NCI-H146 (cell line): Measurements from ENCODE around the gene NLRP9.
A peak's percentile ranks its signal among the peaks of the same experiment; 100 is the strongest.

ENCODE experiments used
- DNase-seq: peaks from one replicate; lab custom pipeline; 2025; lab: John Stamatoyannopoulos, UW

Gene NLRP9

DNA sequence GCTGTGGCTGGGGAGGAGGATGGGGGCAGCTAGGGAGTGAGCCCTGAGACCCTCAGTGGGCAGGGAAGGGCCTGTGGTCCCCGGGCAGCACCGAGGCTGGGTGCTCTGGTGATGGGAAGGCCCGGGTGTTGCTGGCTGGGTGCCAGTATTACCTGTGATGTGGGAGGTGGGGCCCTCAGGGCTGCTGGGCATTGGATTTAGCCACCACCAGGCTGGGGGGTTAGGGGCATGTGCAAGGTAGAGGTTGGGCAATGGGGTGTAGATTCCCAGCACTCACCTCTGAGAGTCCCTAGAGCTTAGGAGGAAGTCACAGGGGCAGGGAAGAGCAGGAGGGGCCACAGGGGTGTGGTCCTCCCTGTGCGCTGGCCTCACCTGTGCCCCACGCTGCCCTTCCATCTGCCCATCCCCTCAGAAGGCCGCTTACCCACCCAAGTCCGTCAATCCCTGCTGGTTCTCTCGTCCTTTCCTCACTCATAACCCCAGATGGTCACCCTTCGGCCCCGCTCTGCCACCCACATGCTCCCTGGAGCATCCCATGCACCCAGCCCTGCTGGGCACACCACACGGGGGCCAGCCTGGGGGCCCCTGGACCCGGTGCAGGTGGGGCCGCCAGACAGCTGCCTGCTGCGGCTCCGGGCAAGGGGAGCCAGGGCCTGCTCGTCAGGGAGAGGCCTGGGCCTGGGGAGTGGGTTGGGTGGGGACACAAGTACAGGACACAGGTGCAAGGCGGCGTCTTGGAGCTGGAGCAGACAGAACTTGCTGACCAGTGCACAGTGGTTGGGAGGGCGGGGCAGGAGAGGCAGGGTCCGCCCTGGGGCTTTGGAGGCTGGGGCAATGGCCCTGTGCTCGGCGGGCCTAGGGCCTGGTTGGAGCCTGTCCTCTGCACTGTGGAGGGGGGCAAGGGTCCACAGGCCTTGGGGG lies 50.7 kb downstream of the NLRP9 start:
- no peak for DNase-seq

DNA sequence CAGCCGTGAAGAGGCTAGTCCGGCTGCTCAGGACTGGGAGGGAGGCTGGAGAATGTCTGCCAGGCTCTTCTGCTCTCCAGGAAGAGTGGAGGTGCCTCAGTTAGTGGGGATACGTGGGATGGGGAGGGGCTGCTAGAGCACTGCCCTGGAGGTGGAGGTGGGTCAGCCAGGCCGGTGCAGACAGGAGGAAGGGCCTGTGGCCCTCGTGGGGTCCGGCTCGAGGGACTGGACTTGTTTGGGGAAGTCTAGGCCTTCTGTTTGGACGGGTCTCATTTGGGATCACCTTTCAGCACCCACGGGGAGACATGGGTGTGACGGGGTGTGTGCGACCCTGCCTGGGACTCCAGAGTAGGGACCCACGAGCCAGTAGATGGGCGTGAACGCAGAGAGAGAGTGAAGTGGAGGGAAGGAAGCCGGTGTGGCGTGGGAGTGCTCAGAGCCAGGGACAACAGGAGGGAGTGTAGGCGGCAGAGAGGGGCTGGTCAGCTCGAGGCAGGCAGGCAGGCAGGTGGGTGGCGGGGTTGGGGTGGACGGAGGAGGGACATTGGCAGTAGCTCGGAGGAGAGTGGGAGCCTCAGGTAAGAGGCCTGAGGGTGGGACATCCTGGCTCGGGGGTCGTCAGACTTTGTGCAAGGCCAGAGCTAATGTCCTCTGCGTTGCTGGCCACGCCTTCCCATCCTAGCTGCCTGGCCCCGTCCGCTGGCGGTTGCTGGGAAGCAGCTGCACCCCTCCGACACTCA lies 51.7 kb downstream of the NLRP9 start:
- no peak for DNase-seq

DNA sequence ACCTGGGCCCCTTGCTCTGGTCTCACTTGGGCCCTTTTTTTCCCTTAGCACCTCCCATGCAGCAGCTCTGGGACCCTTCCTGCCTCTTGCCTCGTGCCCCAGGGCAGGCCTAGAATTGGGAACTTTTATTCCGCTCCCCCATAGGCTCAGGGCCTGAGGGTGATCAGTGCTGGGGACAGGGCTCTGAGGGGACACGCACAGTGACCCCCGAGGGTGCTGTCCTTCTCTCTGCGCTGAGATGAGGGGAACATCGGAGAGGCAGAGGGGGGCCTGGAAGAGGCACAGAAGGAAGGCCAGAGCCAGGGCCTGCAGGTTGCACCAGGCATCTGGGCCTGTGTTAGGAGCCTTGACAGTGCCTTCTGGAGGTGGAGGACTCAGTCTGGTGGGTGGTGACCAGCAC lies 52.4 kb downstream of the NLRP9 start:
- DNase-seq: no peak

DNA sequence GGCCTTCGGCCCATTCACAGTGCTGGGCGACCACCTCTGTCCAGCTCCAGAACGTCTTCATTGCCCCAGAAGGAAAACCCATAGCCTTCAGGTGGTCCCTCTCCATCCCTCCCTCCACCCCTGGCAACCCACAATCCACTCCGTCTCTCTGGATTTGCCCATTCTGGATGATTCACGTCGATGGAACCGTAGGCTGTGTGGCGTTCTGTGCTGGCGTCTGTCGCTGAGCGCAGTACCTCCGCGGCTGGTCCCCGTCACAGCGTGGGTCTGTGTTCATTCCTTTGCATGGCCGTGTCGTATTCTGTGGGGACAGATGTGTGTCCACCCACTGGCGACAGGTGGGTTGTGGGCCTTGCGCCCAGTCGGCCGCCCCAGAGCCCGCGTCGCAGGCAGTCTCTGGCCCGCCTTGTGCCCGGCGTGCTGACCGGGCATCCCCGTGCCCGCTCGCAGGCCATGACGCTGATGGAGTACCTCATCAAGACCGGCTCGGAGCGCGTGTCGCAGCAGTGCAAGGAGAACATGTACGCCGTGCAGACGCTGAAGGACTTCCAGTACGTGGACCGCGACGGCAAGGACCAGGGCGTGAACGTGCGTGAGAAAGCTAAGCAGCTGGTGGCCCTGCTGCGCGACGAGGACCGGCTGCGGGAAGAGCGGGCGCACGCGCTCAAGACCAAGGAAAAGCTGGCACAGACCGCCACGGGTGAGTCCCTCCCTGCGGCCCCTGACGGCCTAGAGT lies 53.1 kb downstream of the NLRP9 start:
- no peak for DNase-seq

DNA sequence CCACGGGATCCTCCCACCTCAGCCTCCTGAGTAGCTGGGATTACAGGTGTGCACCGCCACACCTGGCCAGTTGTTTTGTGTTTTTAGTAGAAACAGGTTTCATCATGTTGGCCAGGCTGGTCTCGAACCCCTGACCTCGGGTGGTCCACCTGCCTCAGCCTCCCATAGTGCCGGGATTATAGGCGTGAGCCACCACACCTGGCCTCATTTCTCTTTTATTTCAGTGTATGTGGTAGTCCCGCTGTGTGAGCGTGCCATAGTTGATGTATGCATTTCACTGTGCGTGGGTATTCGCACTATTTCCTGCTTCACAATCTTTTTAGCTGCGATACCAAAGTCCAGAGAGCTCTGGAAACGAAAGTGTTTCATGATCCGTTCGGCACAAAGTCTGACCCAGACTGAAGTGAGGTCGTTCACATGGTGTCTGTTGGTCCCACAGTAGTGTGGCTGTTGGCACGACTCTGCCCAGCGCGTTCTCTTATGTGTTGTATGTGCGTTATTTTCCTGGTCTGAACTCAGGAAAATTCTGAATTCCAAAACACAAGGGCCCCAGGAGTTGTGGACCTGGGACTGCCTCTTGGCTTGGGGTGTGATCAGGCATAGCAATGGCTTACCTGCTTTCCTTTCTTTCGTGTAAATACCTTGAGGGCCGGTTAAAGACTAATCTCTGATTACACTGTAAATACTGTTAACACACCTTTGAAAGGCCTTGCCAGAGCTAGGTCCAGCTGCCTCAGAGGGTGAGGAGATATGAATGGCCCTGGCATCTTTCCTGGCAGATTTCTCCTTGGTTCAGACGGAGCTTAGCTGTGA lies 54.5 kb downstream of the NLRP9 start:
- peak; percentile 21 for DNase-seq

DNA sequence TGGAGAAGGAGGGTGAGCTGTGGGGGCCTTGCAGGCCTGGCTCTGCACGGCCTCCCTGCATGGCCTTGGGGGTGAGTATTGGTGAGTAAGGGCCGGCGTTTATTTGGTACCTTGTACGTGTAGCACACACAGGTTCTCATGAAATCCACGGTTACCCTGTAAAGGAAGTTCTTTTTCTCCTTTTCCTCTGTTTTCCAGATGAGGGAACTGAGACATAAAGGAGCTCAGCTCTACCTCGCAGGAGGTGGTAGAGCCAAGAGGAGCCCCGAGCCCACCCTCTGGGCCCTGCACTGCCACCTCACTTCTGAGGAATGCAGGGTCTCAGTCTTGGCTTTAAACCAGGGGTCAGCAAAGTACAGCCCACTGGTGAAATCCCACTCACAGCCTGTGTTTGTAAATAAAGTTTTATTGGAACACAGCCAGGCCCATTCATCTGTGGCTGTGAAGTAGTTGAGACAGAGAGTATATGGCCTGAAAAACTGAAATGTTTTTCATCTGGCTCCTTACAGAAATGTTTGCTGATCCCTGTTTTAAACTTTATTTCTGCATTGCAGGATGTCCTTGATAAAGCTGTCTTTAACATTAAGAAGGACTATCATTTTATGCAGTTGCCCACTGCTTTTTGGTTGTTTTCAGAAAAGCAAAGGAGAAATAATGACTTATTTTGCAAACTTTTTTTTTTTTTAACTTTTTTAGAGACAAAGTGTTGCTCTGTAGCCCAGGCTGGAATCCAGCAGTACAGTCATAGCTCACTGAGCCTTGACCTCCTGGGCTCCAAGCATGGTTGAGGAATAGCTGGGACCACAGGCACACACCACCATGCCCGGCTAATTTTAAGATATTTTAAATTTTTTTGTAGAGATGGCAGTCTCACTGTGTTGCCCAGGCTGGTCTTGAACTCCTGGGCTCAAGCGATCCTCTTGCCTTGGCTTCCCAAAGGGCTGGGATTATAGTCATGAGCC lies 56.8 kb downstream of the NLRP9 start:
- no peak for DNase-seq

DNA sequence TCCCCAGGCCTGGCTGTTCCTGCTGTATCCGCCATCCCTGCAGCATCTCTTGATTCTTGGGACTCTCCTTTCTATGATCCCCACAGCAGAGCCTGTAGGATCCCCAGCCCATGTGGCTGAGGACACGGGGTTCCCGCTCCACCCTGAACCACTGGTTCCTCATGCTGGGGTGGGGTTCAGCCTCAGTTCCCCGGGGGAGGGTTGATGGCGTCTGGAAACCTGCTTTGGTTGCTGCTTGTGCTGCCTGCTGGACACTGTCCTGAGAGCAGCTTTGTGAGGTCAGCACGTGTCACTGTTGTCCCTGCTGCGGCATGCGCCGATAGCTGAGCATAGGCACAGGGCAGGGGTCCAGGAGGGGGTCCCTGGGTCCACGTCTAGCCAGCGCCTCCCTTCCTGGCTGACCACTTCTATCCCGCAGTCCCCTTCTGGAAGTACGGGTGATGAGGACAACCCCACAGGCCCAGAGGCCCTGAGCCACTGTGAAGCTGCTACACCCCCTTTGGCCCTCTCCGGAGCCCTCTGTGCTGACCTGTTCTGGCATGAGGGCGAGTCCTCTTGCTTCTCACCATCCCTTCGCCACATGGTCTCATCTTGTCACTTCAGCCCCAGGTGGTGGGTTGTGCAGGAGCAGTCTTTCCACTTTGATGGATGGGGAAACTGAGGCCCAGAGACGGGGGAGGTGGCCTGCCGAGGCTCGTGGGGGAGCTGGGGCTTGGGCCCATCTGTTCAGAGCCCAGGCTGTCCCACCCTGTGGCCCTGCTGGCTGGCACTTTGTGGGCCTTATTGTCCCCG lies 57.7 kb downstream of the NLRP9 start:
- no peak for DNase-seq

DNA sequence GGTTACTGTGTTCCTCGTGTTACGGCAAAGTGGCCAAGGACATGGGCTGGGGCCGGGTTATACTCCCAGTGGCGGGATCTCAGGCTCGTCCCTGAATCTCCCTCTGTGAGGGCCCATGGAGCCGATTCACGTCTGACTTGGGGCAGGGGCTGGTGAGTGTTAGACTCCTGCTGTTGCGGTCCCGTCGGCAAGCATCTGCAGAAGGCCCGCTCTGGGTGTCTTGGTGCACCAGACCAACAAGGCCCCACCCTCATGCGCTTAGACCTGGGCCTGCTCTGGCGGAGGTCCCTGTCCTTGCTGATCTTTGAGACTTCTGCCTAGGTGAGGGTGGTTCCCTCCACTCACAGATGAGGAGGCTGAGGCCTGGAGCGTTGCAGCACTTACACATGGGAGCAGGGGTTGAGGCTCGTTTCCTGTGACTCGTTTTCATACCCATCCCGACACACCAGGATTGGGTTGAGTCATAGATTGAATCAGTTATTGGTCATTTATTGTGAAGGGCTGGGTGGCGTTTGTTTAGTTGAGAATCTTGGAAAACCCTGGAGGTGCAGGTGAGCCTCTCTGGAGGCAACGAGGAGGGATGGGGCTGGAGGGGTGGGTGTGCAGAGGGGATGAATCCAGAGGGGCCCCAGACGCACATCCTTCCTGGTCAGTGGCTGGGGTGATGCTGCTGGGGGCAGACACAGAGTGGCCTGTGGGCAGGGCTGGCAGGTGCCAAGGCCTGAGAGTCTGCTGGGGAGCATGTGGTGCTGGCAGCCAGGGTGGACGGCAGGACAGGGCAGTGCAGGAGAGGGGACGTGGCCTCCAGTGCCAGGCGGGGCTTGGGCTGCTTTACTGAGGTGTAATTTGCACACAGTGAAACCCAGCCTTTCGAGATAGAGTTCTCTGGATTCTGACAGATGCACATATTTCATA lies 58.6 kb downstream of the NLRP9 start:
- no peak for DNase-seq

DNA sequence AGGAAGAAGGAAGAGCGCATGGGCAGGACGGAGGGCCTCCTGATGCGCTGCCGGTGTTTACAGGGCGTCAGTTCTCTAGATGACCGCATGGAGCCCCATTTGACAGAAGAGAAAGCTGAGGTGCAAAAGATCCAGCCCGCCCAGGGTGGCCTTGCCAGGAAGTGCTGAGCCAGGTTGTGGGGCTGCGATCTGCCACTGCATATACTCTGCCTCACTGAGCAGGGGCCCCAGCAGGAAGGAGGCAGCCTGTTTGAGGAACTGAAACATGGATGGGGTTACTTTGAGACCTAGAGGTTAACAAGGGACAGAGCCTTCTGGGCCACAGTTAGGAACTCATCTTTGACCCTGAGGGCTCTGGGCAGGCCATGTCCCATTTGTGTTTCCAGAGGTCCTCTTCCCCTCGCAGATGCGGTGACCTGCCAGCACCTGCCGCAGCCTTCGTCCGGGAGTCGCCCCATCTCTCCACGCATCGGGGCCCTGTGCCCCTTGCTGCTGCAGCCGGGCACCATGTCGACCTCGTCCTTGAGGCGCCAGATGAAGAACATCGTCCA lies 60.0 kb downstream of the NLRP9 start:
- DNase-seq: no peak

DNA sequence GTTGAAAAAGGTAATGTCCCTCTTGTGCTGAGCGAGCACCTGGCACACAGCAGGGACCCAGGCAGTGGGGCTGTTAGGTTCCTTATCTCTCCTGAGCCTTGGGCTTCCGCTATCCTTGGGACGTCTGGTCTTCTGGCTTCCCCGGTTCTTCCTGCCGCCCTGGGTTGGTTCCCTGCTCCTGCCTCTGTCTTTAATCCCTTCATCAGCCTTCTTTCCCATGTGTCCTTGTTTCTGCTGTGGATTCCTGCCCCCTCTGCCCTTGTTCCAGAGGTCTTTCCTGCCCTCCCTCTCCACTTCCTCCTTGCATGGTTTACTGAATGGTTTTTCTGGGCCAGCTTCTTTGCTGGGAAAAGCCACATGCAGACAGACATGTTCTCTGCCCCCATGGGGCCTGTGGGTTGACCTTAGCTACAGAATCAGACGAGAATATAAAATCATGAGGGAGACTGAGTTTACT lies 60.6 kb downstream of the NLRP9 start:
- no peak for DNase-seq

DNA sequence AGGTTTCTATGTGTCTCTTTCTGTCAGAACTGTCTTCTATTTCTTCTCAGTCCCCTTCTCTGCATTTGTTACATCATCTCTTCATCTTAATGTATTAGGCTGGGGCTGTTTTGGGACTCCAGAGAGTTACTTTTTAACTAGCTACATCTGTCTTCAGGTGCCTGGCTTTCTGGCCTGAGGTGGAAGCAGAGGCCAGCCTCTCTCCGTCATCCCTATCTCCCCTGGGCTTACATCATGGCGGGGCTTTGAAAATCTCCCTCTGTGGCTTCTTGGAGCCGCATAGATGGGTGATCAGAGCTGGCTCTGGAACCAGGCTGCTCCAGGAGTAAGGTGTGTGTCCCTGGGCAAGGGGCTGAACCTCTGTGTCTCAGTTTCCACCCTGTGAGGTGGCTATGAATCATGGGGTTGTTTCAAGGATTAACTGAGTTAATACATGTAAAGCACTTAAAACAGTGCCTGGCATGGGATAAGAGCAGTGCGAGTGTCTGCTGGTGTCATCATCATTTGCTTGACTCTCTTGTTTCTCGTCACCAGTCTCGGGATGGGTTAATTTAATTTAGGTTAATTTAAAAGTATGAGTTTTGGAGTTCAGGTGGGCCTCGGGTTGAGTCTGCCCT lies 61.2 kb downstream of the NLRP9 start:
- no peak for DNase-seq

DNA sequence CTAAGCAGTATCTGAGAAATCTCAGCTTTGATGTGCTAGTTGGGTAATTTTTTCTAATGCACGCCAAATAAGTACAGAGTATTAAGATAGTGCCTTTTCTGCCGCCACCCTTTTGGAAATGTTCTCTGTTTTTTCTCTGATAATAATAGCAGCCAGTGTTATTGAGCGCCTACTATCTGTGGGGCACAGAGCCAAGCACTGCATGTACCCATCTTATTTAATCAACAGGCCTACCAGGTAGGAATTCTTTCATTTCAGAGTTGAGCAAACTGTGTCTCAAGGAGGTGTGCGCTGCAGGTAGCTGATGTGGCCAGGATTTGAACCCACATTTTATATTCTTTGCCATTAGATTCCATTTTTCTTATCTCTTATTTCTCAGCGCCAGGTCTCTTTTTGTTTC lies 61.8 kb downstream of the NLRP9 start:
- no peak for DNase-seq

DNA sequence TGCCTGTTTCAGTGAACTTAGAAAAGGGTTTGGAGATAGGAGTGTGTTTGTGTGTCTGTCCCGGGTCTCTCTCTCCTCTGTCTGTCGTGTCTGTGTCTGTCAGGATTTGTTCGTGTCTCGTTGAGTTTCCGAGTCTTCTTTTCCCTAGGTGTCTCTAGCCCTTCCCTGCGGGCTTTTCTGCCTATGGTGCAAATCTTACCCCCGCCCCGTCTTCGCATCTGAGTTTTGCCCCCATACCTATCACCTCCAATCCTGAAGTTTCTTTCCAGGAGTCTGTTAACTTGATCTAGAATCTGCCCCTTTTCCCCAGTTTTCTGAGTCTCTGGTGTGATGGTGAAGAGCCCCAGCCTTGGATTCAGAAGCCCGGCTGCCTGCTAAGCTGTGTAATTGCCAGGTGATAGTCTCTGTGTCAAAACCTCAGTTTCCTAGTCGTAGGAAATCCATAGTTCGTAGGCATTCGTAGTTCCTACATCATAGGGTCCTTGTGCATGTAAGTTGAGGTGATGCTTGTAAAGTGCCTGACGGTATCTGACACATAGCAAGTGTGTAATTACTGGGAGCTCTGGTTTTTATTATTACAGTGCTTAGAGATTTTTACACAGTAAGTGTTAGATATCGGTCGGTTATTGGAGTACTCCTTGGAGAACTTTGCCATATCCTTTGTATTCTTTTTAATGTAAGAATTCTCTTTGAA lies 62.4 kb downstream of the NLRP9 start:
- DNase-seq: no peak

DNA sequence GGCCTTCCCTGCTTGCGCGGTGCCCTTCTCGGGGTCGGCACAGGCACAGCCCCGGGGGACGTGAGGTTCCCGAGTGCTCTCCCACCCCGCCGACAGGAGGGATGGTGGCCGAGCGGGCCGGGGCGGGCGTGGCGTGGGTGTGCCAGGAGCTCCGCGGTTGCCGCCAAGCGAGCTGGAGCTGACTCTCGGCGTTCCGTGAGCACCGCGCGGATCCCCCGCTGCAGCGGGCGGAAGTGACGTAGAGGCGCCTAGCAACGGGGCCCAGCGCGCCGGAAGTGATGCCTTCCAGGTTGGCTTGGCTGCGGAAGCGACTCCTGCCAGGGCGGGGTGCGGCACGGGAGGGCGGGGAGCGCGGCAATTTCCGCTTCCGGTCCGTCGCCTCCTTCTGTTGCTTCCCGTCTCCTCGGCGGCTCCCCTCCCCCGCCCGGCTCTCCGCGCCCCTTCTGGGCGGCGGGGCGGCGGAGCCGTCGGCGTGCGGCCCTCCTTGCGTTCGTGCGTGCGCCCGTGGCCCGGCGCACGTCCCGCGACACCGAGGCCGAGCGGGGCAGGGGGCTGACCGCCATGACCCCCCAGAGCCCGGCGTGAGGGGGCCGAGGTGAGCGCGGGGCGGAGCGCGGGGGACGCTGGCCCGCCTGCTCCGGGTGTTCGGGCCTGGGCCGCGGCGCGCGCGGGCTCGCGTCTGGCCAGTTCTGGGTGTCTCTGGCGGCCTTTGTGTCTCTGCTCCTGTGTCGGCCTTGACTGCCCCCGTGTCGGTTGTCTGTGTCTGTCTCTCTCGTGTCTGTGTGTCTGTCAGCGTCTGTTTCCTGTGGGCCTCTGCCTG lies 63.2 kb downstream of the NLRP9 start, which contains the start of gene EPN1:
Gene EPN1, plus strand, starts transcription at position 386 of the 820 bp plus-strand sequence. CDS start 3,402 bp downstream, outside the sequence.
- peak; percentile 97 for DNase-seq

DNA sequence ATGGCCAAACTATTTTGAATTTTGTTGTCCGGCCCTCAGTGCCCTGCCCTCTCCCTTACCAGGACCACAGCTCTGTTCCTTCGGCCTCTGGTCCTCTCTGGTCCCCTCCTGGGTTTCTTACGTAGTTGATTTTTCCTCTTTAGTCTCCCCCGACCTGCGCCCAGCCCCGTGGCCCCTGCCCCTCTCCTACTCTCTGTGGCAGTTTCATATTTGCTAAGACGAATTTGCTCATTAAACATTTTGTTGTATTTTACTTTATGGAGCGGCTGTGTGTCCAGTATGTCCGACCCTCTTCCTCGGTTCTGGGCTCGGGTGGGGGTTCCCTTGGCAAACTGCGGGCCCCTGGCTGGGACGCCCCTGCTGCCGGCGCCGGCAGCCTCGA lies 63.8 kb downstream of the NLRP9 start:
- no peak for DNase-seq

DNA sequence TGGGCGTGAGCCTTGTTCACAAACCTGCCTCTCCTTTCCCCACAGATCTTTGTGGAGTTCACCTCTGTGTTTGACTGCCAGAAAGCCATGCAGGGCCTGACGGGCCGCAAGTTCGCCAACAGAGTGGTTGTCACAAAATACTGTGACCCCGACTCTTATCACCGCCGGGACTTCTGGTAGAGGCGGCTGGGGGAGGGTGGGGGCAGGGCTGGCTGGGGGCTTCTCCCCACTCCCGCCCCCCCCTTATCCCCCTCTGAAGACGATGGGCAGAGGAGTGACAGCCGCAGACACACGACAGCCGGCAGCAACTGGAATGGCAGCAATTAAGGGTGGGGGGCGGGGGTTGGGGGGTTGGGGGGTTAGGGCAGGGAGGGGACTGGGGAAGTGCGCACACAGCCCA lies 64.3 kb downstream of the NLRP9 start:
- no peak for DNase-seq
